Amniotic epithelial cell (primary cell): ENCODE results near the gene PRC1.
"Not testable (repeated sequence)": the region's sequence is repeated elsewhere in the genome, so short reads cannot be mapped to it uniquely, and the experiment has no call there.

Source experiments
- DNase-seq: peaks from one replicate; pipeline ENCODE4 v3.0.0-alpha.2; 2010; ENCODE audit warnings: low read depth

The PRC1 gene

DNA sequence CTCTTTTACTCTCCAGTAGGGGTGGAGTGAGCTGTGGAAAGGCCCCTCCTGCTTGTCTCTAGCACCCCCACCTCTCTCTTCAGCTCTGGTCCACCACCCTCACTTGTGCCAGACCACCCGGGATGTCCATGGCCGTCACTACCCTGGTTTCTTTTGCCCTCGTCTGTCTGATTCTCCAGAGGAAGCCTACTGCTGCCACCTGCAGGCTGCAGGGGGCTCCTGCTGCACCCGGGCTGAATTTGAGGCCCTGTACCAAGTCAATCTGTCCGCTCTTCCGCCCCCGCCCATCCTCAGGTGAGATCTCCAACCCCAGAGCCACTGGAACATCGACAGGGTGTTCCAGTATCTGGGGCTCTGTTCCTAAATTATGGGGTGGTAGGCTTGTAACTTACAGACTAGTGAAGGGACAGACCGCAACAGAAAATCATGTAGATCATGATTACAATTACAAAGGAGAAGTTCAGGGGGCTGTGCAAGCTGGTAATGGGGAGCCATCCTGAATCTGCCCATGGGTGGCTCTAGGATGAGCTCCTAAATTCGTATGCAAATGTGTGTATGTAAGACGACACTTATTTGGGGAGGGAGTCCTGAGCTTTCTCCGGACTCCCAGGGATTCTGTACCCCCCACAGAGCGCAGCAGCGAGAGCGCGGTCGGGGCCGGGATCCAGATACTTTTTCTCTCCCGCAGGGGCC is 59.9 kb downstream of the PRC1 start:
- peak; percentile 72 for DNase-seq

DNA sequence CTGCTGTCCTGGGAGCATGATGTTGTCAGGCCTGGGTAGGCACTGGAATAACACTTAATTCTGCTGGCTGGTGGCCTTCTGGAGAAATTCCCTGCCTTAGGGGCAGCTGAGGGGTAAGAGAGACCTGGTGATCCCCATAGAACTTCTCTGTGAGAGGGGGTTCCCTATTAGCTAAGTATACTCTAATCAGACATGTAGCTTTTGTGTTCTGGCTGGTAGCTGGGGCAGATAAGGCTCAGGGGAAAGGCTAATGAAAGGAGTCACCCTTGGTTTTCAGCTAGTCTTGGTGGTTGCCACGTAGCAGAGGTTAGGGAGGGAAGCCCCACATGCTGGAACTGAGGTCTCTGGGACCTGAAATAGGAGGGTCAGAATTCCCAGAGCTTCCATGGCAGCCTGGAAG is 61.0 kb downstream of the PRC1 start:
- no peak for DNase-seq

DNA sequence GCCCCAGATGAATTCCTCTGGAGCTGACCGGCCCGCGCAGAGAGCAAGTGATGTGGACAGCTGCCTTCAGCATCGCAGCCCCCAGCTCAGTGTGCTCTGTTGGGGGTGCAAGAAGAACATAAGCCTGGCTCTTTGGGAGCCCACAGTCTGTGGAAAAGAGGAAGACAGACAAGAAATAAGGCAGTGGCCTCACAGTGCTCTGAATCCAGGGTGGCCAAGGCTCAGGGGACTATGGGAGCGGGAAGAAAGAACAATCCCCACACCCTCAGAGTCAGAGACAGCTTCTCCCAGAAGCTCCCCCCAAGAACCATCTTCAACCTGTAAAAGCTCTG is 61.7 kb downstream of the PRC1 start:
- DNase-seq, result no peak

- DNase-seq, result peak; percentile 63
Observed at GRCh38 chr15:90931828-90932659, 62.3 kb downstream of the PRC1 start, which contains the start of gene HDDC3. Gene HDDC3, minus strand, starts transcription at chr15:90932549. Its CDS starts 9 bp downstream, at chr15:90932540.

GRCh38 chr15:90931575-90931827 is 62.8 kb downstream of the PRC1 start:
- DNase-seq, result no peak

DNA sequence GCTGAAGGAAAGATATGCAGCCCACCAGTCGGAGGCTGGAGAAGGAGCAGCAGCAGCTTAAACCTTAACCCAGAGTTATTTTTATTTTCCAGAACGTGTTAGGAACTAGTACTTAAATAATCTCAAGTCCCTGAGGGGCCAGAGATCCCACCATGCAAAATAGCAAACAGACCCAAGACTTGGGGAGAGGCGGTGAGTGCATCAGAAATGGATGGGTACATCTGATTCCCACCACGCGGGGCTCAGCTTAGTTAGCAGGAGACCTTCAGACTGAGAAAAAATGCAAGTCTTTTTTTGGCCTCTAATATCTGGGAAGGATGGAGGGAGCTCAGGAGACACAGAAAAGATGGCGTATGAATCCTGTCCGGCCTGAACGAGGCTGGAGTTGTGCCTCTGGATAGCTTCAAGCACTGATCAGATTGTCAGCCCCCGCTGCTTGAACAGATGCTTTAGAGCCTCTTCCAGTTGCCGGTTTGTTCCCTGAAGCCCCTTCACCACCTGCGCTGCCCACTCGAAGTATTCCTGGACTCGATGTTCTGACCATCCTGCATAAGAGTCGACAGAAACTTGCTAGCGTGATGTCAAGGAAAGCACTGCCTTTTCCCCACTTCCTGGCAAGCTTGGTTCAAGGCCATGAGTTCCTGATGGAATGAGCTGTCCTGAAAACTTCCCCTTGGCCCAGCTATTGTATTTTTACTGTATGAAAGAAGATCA is 63.3 kb downstream of the PRC1 start:
- DNase-seq, result no peak

DNA sequence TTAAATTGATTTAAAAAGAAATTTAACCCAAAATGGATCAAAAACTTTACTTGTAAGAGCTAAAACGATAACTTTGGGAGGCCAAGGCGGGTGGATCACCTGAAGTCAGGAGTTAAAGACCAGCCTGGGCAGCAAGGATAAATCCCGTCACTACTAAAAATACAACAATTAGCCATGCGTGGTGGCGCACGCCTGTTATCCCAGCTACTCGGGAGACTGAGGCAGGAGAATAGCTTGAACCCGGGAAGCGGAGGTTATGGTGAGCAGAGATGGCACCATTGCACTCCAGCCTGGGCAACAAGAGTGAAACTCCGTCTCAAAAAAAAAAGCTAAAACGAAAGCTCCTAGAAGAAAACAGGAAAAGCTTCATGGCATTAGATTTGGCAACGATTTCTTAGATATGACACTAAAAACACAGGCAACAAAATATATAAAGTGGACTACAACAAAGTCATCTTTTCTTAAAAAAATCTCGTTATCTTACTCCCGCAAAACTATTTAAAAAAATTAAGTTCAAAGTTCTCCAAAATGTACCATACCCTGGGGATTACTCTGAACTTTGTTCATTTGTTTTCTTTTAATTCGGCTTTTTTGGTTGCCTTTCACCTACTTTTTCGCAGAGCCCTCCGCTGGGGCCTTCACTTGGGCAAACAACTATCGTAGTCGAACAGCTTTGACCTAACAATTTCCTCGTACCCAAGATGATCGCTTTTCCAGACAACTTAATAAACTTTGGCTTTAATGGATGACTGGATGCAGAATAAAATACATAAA is 64.9 kb downstream of the PRC1 start:
- DNase-seq, result no peak

GRCh38 chr15:90928106-90928505 is 66.2 kb downstream of the PRC1 start:
- DNase-seq, result not testable (repeated sequence)

- not testable (repeated sequence) for DNase-seq
Observed at GRCh38 chr15:90926766-90927165, 67.6 kb downstream of the PRC1 start.

DNA sequence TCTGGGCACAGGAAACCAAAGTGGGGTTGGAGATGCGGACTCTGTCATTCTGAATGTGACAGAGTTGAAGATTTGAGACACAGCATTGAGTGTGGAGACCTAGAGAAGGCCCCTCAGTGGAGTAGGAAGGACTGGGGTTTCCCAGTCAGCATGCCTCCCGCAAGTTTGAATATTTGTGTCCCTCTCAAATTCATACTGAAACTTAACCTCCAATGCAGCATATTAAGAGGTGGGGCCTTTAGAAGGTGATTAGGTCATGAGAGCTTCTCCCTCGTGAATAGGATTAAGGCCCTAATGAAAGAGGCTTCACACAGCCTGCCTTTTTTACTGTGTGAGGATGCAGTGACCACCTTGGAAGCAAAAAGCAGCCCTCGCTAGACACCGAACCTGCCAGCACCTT is 70.0 kb downstream of the PRC1 start:
- DNase-seq, result no peak

DNA sequence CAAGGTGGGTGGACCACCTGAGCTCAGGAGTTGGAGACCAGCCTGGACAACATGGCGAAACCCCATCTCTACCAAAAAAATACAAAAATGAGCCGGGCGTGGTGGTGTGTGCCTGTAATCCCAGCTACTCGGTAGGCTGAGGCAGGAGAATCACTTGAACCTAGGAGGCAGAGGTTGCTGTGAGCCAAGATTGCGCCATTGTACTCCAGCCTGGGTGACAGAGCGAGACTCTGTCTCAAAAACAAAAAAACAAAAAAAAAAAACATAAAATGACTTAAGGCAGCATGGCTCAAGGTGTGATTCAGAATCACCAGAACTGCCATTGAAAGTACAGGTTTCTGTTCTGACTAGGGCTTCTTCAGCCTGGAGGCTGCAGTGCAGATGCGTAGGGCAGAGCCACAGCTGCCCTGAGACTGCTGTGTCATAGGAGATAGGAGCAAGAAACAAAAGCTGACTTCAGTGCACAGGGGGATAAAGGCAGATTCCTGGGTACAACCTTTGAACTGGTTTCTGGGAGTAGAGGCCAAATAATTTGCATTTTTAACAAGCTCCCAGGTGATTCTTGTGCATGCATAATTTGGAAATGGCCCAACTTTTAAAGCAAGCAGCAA is 71.5 kb downstream of the PRC1 start:
- not testable (repeated sequence) for DNase-seq

DNA sequence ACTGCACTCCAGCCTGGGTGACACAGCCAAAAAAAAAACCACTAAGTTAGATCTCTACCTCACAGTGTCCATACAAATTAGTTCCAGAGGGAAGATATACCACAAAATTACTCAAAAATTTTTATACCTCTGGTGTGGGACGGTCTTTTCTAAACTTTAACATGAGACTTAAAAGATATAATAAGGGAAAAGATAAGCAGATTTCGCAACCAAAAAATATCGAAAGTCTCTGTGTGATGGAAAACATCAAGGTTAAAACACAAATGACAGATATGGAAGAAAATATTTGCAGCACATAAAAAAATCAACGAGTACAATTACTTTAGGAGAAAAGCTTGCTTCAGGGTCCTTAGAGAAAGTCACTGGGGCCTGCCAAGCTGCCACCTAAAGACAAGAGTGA is 72.4 kb downstream of the PRC1 start:
- no peak for DNase-seq

DNA sequence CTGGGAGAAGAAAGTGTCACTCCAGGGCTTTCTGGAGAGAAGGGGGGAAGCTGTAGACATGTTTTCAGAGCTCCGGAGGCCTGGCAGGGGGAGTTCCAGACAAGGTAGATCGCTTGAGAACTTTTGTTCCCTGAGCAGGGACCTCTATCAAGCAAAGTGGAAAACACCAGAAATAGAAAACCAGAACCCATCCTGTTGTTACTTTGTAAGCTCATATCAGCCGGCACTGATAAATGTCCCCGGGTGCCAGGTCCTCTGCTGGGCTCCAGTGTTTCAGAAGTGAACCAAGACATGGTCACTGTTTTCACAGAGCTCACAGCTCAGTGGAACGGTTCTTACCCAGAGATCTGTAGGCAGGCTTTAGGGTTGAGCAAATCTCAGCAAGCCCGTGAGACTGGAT is 75.5 kb downstream of the PRC1 start:
- no peak for DNase-seq

- DNase-seq, result no peak
Observed at GRCh38 chr15:90918034-90918788, 76.1 kb downstream of the PRC1 start.

- DNase-seq, result no peak
Observed at GRCh38 chr15:90917569-90917968, 76.8 kb downstream of the PRC1 start.

DNA sequence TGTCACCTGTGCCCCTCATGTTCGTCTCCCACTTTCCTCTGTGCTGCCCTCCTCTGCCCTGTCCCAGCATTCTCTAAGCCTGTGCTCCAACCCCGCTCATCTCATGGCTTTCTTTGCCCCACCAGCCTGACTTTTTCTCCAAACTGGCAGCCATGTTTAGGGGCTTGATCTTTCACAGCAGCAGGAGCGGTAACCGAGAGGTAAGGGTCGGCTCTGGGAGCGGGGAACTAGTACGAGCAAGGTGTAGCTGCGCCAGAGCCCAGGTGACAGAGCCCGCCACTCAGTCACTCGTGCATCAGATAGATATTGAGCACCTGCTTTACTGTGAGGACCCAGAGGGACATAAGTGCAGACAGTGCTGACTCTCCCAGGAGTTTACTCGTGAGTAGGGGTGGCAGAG is 77.9 kb downstream of the PRC1 start:
- no peak for DNase-seq
